H1 (cell line): ENCODE results near the gene P2RX2.

Experiments used
- BCL11A ChIP-seq, 2 experiments: IDR thresholded peaks; one replicate each; pipeline ENCODE4 v1.6.1; 2011; ENCODE audit warnings: low read depth in 2 of 2, low read length in 2 of 2, mild to moderate bottlenecking in 2 of 2
- CEBPB ChIP-seq: IDR thresholded peaks from 2 replicates; pipeline ENCODE4 v1.6.1; 2012; ENCODE audit warnings: low read depth, low read length
- EP300 ChIP-seq, 2 experiments: IDR thresholded peaks; 1 replicate in 1 of 2; 2 replicates in 1 of 2; pipeline ENCODE4 v1.6.1; 2011 to 2012; ENCODE audit warnings: low read depth in 2 of 2, low read length in 2 of 2, mild to moderate bottlenecking in 2 of 2, borderline replicate concordance in 1 of 2, inconsistent platforms in 1 of 2, moderate library complexity in 1 of 2
- EZH2 ChIP-seq: fragments of 200-600 bp; sonication (generic); IDR thresholded peaks from 2 replicates; pipeline ENCODE4 v1.7.1; 2012; ENCODE audit warnings: low read depth, mild to moderate bottlenecking, moderate library complexity, low read length, inconsistent platforms; ENCODE audit not compliant: severe bottlenecking
- RAD21 ChIP-seq, 2 experiments: IDR thresholded peaks in 1 of 2; conservative IDR thresholded peaks in 1 of 2; 2 replicates each; pipeline ENCODE4 v1.6.1; 2011; ENCODE audit warnings: low read depth in 2 of 2, low read length in 2 of 2, improper control_type of control experiment in 1 of 2, inconsistent platforms in 1 of 2, mild to moderate bottlenecking in 1 of 2, moderate library complexity in 1 of 2
- TF ChIP-seq, protein P1 (sequence below), 3 experiments: IDR thresholded peaks; 1 replicate in 2 of 3; 2 replicates in 1 of 3; pipeline versions ENCODE4 v1.5.1 to v1.6.1; 2011; ENCODE audit warnings: low read length in 3 of 3, mild to moderate bottlenecking in 3 of 3, inconsistent platforms in 2 of 3, low read depth in 1 of 3, moderate library complexity in 1 of 3; ENCODE audit not compliant: insufficient read depth in 1 of 3; ENCODE audit errors: control extremely low read depth in 1 of 3
- TF ChIP-seq, protein P2 (sequence below): IDR thresholded peaks from 2 replicates; pipeline ENCODE4 v1.6.1; 2011; ENCODE audit warnings: low read depth, mild to moderate bottlenecking, low read length; ENCODE audit not compliant: insufficient read depth

DNA sequence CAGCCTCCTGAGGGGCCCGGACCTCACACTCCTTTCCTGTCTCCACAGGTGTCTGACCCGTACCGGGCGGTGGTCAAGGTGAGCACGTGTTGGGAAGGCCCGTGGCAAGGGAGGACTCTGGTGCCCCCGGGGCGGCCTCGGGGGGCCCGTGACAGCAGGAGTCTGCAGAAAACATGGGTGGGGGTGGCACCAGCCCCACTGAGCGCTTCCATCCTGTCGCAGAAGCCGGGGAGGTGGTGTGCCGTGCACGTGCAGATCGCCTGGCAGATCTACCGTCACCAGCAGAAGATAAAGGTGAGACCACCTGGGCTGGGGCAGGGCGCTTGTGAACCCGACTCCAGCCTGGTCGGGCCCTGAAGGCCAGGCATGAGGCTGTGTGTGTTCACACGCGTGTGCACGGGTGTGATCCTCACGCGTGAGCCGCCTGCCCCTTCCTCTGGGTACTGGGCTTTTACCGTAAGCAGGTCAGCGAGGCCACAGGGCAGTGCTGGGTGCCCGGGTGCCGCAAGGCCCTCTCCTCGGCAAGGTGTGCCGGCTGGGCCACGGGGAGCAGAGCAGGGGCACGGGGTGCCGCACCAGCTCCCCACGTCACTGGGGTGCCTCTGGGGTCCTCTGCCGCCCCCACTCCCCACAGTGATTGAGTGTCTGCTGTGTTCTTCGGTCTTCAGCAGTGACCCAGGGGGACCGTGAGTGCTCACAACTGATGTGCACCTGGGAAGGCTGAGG is 44.1 kb upstream of the P2RX2 start:
- TF ChIP-seq RAD21 (IDR thresholded peaks at IDR 0.05 in 1 of 2, conservative IDR thresholded peaks at IDR 0.05 in 1 of 2; ENCODE audit: low read depth in 2 of 2, low read length in 2 of 2) = no peak
- TF ChIP-seq, protein P1, sequence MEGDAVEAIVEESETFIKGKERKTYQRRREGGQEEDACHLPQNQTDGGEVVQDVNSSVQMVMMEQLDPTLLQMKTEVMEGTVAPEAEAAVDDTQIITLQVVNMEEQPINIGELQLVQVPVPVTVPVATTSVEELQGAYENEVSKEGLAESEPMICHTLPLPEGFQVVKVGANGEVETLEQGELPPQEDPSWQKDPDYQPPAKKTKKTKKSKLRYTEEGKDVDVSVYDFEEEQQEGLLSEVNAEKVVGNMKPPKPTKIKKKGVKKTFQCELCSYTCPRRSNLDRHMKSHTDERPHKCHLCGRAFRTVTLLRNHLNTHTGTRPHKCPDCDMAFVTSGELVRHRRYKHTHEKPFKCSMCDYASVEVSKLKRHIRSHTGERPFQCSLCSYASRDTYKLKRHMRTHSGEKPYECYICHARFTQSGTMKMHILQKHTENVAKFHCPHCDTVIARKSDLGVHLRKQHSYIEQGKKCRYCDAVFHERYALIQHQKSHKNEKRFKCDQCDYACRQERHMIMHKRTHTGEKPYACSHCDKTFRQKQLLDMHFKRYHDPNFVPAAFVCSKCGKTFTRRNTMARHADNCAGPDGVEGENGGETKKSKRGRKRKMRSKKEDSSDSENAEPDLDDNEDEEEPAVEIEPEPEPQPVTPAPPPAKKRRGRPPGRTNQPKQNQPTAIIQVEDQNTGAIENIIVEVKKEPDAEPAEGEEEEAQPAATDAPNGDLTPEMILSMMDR (IDR thresholded peaks at IDR 0.05; ENCODE audit: control extremely low read depth in 1 of 3, insufficient read depth in 1 of 3, low read depth in 1 of 3, low read length in 3 of 3) = no peak
- TF ChIP-seq EZH2 = no peak
- no peak for TF ChIP-seq BCL11A (IDR thresholded peaks at IDR 0.05; ENCODE audit: low read depth in 2 of 2, low read length in 2 of 2)
- TF ChIP-seq, protein P2, sequence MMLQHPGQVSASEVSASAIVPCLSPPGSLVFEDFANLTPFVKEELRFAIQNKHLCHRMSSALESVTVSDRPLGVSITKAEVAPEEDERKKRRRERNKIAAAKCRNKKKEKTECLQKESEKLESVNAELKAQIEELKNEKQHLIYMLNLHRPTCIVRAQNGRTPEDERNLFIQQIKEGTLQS = no peak
- TF ChIP-seq CEBPB = no peak
- TF ChIP-seq EP300 (IDR thresholded peaks at IDR 0.05; ENCODE audit: borderline replicate concordance in 1 of 2, low read depth in 2 of 2, low read length in 2 of 2) = no peak
